ENCODE results near the gene SLIT1.

Gene SLIT1

GRCh38 chr10:97020452-97021400 is 165.0 kb downstream of the SLIT1 start:
- TF ChIP-seq CTCF (IDR thresholded peaks at IDR 0.05; ENCODE audit: low read depth, low read length): no peak
- no peak for DNase-seq (ENCODE audit: low read depth in 2 of 2)
- H3K4me3 ChIP-seq (replicated peaks in 1 of 2; ENCODE audit: low read depth in 2 of 2, low read length in 2 of 2): no peak overlapping the region

GRCh38 chr10:97019213-97019844 is 166.4 kb downstream of the SLIT1 start:
- H3K4me3 ChIP-seq (replicated peaks in 1 of 2; ENCODE audit: low read depth in 2 of 2, low read length in 2 of 2): no peak overlapping the region
- no peak for TF ChIP-seq CTCF (IDR thresholded peaks at IDR 0.05; ENCODE audit: low read depth, low read length)
- no peak for DNase-seq (ENCODE audit: low read depth in 2 of 2)

GRCh38 chr10:97018251-97019212 is 167.2 kb downstream of the SLIT1 start:
- no peak overlapping the region for H3K4me3 ChIP-seq (replicated peaks in 1 of 2; ENCODE audit: low read depth in 2 of 2, low read length in 2 of 2)
- DNase-seq (ENCODE audit: low read depth in 2 of 2): no peak
- no peak for TF ChIP-seq CTCF (IDR thresholded peaks at IDR 0.05; ENCODE audit: low read depth, low read length)

- no peak for DNase-seq (ENCODE audit: low read depth in 2 of 2)
- H3K4me3 ChIP-seq (replicated peaks in 1 of 2; ENCODE audit: low read depth in 2 of 2, low read length in 2 of 2): no peak overlapping the region
- TF ChIP-seq CTCF (IDR thresholded peaks at IDR 0.05; ENCODE audit: low read depth, low read length): no peak
These were observed 168.3 kb downstream of the SLIT1 start for GRCh38 chr10:97017474-97017903.

- TF ChIP-seq CTCF (IDR thresholded peaks at IDR 0.05; ENCODE audit: low read depth, low read length): no peak
- no peak for DNase-seq (ENCODE audit: low read depth in 2 of 2)
- no peak overlapping the region for H3K4me3 ChIP-seq (replicated peaks in 1 of 2; ENCODE audit: low read depth in 2 of 2, low read length in 2 of 2)
These were observed 168.9 kb downstream of the SLIT1 start for GRCh38 chr10:97016728-97017473.

GRCh38 chr10:97015240-97015639 is 170.5 kb downstream of the SLIT1 start:
- no peak overlapping the region for H3K4me3 ChIP-seq (replicated peaks in 1 of 2; ENCODE audit: low read depth in 2 of 2, low read length in 2 of 2)
- TF ChIP-seq CTCF (IDR thresholded peaks at IDR 0.05; ENCODE audit: low read depth, low read length): no peak
- DNase-seq (ENCODE audit: low read depth in 2 of 2): no peak
